AG04450 (cell line): Measurements from ENCODE around the gene BRICD5. TPM values are rescaled to one million over a fixed set of nuclear protein-coding genes. Genes with fewer than 3 reads are reported as not detected.

ENCODE experiments used
- CTCF ChIA-PET: fragments of 300-600, 350-600 bp; formaldehyde crosslinking; extraction: SDS; loops from one replicate; lab custom pipeline; 2022; ENCODE audit warnings: antibody characterized with exemption, inconsistent platforms; lab: Charles Lee
- POLR2A ChIA-PET: fragments of 350-600 bp; formaldehyde crosslinking; extraction: SDS; loops from one replicate; lab custom pipeline; 2021; ENCODE audit warnings: antibody characterized with exemption, inconsistent platforms; lab: Yijun Ruan, JAX
- DNase-seq: peaks from one replicate; pipeline ENCODE4 v3.0.0-alpha.2; 2011; ENCODE audit warnings: low read depth, low spot score
- H3K27ac ChIP-seq: one replicate; pipeline ENCODE4 v1.5.1; 2012; ENCODE audit warnings: low read depth, low read length, control low read depth
- H3K27me3 ChIP-seq: one replicate; pipeline ENCODE4 v1.6.0; 2012; ENCODE audit warnings: low read length; ENCODE audit not compliant: control insufficient read depth, insufficient read depth
- H3K4me3 ChIP-seq: 2 replicates; pipeline ENCODE4 v1.5.1; 2011; ENCODE audit warnings: mild to moderate bottlenecking, low read depth, low read length, control low read depth
- H3K9me3 ChIP-seq: 2 replicates; pipeline ENCODE4 v1.5.1; 2012; ENCODE audit warnings: low read length; ENCODE audit not compliant: control insufficient read depth, insufficient read depth
- CTCF ChIP-seq: IDR thresholded peaks from 2 replicates; pipeline ENCODE4 v1.5.1; 2011; ENCODE audit warnings: low read depth, low read length, control low read depth, inconsistent platforms
- polyA plus RNA-seq: library from polyadenylated mRNA; depleted of rRNA; stranded (reverse); fragments of >200 nt; gene quantifications from 2 replicates; pipeline ENCODE4 v1.2.3, GENCODE V29; 2011

The BRICD5 gene
- polyA plus RNA-seq, 1 experiment, result 0.37 TPM

- no peak for TF ChIP-seq CTCF
- ChIA-PET CTCF (no interaction called here), POLR2A (interaction anchor here (0.7 kb wide), 1 partner anchor 77 kb away, joined by 3 read pairs; the partner anchor contains the start of gene TRAF7)
- Histone ChIP-seq H3K4me3 (no peak overlapping the region), H3K27me3 (peaks cover 6% of the 10 kb centered on the region), H3K27ac (no peak overlapping the region), H3K9me3 (no peaks in the 10 kb centered on the region; the same call in 1 of the 2 replicates)
- no peak for DNase-seq
Observed at GRCh38 chr16:2232094-2232990, 21.7 kb upstream of the BRICD5 start.

- Histone ChIP-seq H3K27ac (no peak overlapping the region), H3K4me3 (no peak overlapping the region), H3K9me3 (no peaks in the 10 kb centered on the region; the same call in 1 of the 2 replicates), H3K27me3 (no peaks in the 10 kb centered on the region)
- POLR2A ChIA-PET, result interaction anchor here (0.6 kb wide), 1 partner anchor 236 kb away, joined by 7 read pairs; no protein-coding TSS in a partner anchor
- CTCF ChIA-PET, result no interaction called here
- TF ChIP-seq CTCF, result no peak
- no peak for DNase-seq
Observed at GRCh38 chr16:2231016-2231931, 20.6 kb upstream of the BRICD5 start.

GRCh38 chr16:2230376-2230775 is 19.7 kb upstream of the BRICD5 start:
- CTCF ChIA-PET, result no interaction called here
- Histone ChIP-seq H3K27me3 (no peaks in the 10 kb centered on the region), H3K27ac (no peak overlapping the region), H3K4me3 (no peak overlapping the region), H3K9me3 (no peaks in the 10 kb centered on the region; the same call in 1 of the 2 replicates)
- no peak for DNase-seq
- POLR2A ChIA-PET, result interaction anchor here (0.6 to 0.7 kb wide), 2 partner anchors 235 to 295 kb away, joined by 5 to 7 read pairs; no protein-coding TSS in a partner anchor
- TF ChIP-seq CTCF, result no peak

GRCh38 chr16:2229632-2230250 is 19.1 kb upstream of the BRICD5 start:
- no peak for DNase-seq
- ChIA-PET CTCF (no interaction called here), POLR2A (interaction anchor here (0.7 kb wide), 1 partner anchor 294 kb away, joined by 5 read pairs; no protein-coding TSS in a partner anchor)

More at GRCh38 chr16:2229632-2230250, 19.1 kb upstream of the BRICD5 start:
- H3K27ac ChIP-seq, result no peak overlapping the region
- no peaks in the 10 kb centered on the region for H3K27me3 ChIP-seq
- no peak for TF ChIP-seq CTCF
- H3K9me3 ChIP-seq, result no peaks in the 10 kb centered on the region; the same call in 1 of the 2 replicates
- H3K4me3 ChIP-seq, result no peak overlapping the region
